ENCODE data around the gene CTNND2.

GRCh38 chr5:11622785-11623184 lies 281.5 kb downstream of the CTNND2 start:
- TF ChIP-seq EZH2 (IDR thresholded peaks at IDR 0.05; ENCODE audit: borderline replicate concordance, low read depth, low read length, severe bottlenecking) (no peak), CTCF (IDR thresholded peaks at IDR 0.05; ENCODE audit: borderline replicate concordance, extremely low read depth, low read length, poor library complexity, severe bottlenecking) (no peak)

Data from DND-41 (cell line).